Measurements from ENCODE around the gene RUBCNL.

GRCh38 chr13:46388846-46389245 is 1.8 kb upstream of the RUBCNL start:
- TF ChIP-seq CTCF (conservative IDR thresholded peaks at IDR 0.05 in 1 of 2, IDR thresholded peaks at IDR 0.05 in 1 of 2; ENCODE audit: extremely low read depth in 1 of 2, insufficient read depth in 1 of 2, low read depth in 1 of 2, low read length in 2 of 2): no peak
- TF ChIP-seq EZH2 (IDR thresholded peaks at IDR 0.05; ENCODE audit: borderline replicate concordance, low read length): no peak
